ENCODE results near the gene XCL1.
"Not testable (repeated sequence)": the region's sequence is repeated elsewhere in the genome, so short reads cannot be mapped to it uniquely, and the experiment has no call there.

XCL1 gene

GRCh38 chr1:168576245-168576688 lies at the start of gene XCL1:
Gene XCL1 (plus strand): TSS chr1:168576605. CDS start chr1:168576638, 33 bp downstream.
- peak in 1 of 2 donors; percentile 26 for DNase-seq

GRCh38 chr1:168529518-168529917 lies 46.9 kb upstream of the XCL1 start:
- no peak for DNase-seq

GRCh38 chr1:168531615-168532345 lies 44.6 kb upstream of the XCL1 start:
- peak in 1 of 2 donors; percentile 52 for DNase-seq

GRCh38 chr1:168535536-168535935 lies 40.9 kb upstream of the XCL1 start:
- peak; percentile 29 to 66 for DNase-seq

GRCh38 chr1:168540798-168541197 lies 35.6 kb upstream of the XCL1 start:
- not testable (repeated sequence) for DNase-seq

- DNase-seq, result not testable (repeated sequence)
These were observed 33.4 kb upstream of the XCL1 start for GRCh38 chr1:168542978-168543377.

GRCh38 chr1:168543840-168544498 lies 32.4 kb upstream of the XCL1 start, which contains the start of gene XCL2:
Gene XCL2 (minus strand): TSS chr1:168543997. CDS start chr1:168543964, 33 bp downstream.
- DNase-seq, result peak in 1 of 2 donors; percentile 24

GRCh38 chr1:168545678-168546552 lies 30.5 kb upstream of the XCL1 start:
- not testable (repeated sequence) for DNase-seq

- not testable (repeated sequence) for DNase-seq
These were observed 29.9 kb upstream of the XCL1 start for GRCh38 chr1:168546553-168546895.

GRCh38 chr1:168550971-168551370 lies 25.4 kb upstream of the XCL1 start:
- DNase-seq, result no peak

- DNase-seq, result no peak
These were observed 24.7 kb upstream of the XCL1 start for GRCh38 chr1:168551688-168552087.

- DNase-seq, result no peak
These were observed 23.4 kb upstream of the XCL1 start for GRCh38 chr1:168552961-168553360.

- no peak for DNase-seq
These were observed 22.5 kb upstream of the XCL1 start for GRCh38 chr1:168553680-168554553.

- no peak for DNase-seq
These were observed 21.6 kb upstream of the XCL1 start for GRCh38 chr1:168554603-168555483.

GRCh38 chr1:168555508-168556046 lies 20.8 kb upstream of the XCL1 start:
- DNase-seq, result no peak

GRCh38 chr1:168556647-168557046 lies 19.8 kb upstream of the XCL1 start:
- DNase-seq, result no peak

GRCh38 chr1:168560370-168560769 lies 16.0 kb upstream of the XCL1 start:
- DNase-seq, result no peak

- no peak for DNase-seq
These were observed 14.4 kb upstream of the XCL1 start for GRCh38 chr1:168561989-168562388.

- no peak for DNase-seq
These were observed 10.6 kb upstream of the XCL1 start for GRCh38 chr1:168565825-168566224.

GRCh38 chr1:168567007-168567406 lies 9.4 kb upstream of the XCL1 start:
- no peak for DNase-seq

- no peak for DNase-seq
These were observed 8.8 kb upstream of the XCL1 start for GRCh38 chr1:168567568-168567967.
